HG02870 (cell line): ENCODE data around the gene SENP1.

Source experiments
- ATAC-seq: cut with Tn5 transposase; IDR thresholded peaks from one replicate; pipeline ENCODE4 v1.9.1; 2021; ENCODE audit warnings: mild to moderate bottlenecking, moderate library complexity; ENCODE audit not compliant: unreplicated experiment

SENP1 gene

DNA sequence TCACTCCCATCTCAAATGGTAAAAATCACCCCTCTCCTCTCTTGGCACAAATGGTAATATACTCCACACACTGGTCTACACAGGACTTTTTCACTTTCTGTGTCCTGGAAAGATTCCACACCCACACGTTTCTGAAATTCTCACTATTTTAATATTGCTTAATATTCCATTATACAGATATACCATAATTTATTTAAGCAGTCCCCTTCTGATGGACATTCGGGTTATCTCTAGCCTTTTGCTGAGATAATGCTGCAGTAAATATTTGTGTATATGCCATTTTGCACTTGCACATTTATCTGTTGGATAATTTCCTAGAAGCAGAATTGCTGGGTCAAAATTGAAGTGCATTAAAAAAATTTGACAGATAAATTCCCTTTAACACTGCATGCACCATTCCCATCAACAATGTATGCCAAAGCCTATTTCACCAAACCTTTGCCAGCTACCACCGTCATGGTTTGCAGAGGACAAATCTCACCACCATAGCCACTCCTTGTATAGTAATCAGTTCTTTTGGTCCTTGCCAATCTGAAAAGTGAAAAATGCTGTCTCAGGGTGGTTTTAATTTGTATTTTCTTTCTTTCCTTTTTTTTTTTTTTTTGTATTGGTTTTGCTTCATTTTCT is 86.1 kb downstream of the SENP1 start:
- no peak for ATAC-seq

- no peak for ATAC-seq
Observed at GRCh38 chr12:48018618-48018995, 87.3 kb downstream of the SENP1 start.

DNA sequence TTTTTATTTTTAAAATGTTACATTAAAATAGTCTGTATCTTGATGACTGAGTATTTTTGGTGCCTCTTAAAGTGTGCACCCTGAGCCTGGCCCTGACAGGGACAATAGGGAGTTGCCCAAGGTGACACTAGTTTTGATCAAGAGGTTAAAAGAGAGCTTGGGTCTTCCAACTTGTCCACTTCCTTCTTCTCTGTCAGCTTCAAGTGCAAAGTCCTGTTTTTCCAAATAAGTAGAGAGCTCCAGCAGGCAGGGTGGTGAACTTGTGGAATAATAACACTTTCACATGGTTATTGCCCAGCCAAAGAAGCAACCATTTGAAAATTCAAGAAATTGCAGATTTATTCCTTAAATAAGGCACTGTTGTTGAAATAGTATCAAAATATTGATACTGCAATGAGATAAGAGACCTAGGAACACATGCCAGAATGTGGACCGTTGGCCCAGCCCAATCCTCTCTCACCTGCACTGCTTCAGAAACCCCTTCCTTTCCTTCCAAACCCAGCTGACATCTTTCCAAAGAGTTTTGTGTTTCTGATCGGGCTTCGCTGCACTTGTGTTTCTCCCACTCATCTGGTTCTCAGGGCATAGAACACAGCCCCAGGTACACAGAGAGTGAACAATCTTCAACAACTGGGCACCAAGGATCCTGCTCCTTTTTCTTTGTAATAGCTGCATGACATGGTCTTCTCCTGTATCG is 87.8 kb downstream of the SENP1 start:
- ATAC-seq = no peak

- ATAC-seq = no peak
Observed at GRCh38 chr12:48017496-48017895, 88.4 kb downstream of the SENP1 start.

GRCh38 chr12:48016373-48017020 is 89.4 kb downstream of the SENP1 start:
- no peak for ATAC-seq

GRCh38 chr12:48015954-48016353 is 89.9 kb downstream of the SENP1 start:
- ATAC-seq = no peak

GRCh38 chr12:48015129-48015528 is 90.8 kb downstream of the SENP1 start:
- no peak for ATAC-seq

GRCh38 chr12:48013287-48013686 is 92.6 kb downstream of the SENP1 start:
- no peak for ATAC-seq

- ATAC-seq = no peak
Observed at GRCh38 chr12:48012070-48012469, 93.8 kb downstream of the SENP1 start.

DNA sequence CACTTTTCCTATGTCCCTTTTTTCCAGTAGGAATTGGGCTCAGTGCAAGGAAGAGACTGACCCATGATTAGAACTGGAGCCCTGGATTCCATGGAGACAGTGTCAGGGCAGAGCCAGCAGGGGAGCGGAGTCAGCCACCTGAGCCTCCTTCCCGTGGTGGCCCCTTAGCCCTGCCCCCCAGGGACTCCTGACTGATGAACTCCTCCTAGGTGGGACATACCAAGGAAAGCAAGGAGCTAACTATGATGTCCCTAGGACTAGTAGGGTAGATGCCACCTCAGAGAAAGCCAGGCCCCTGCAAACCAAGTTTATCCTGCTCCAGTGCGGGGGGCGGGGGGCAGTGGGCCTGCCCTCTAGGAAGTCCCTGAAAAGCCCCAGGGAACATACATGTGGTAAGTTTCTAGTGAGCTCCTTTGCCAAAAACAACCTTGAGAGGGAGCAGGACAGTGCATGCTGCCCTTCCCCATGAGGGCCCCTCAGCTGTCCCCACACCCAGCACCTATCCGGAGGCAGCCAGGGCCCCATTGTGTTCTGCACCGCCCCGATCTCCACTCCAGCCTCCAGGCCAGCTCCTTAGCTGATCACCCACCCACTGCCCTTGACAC is 95.4 kb downstream of the SENP1 start:
- ATAC-seq = no peak

GRCh38 chr12:48009471-48009870 is 96.4 kb downstream of the SENP1 start:
- ATAC-seq = no peak

DNA sequence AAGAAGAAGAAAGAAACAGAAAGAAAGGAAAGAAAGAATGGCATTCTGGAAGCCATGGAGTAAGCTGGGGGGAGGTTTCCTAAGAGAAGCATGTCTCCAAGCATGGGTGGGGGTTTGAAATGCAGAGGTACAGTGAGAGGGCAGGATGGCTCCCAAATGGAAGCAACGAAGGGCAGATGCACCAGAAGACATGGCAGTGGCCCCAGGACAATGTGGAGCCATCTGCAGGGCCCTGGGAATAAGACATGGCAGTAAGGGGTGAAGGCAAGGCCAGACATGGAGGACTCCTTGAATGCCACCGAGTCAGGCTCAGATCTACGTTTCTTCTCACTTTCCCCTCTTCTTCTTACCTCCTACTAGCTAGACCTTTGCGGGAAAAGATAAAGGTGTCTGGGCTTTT is 96.9 kb downstream of the SENP1 start:
- no peak for ATAC-seq

DNA sequence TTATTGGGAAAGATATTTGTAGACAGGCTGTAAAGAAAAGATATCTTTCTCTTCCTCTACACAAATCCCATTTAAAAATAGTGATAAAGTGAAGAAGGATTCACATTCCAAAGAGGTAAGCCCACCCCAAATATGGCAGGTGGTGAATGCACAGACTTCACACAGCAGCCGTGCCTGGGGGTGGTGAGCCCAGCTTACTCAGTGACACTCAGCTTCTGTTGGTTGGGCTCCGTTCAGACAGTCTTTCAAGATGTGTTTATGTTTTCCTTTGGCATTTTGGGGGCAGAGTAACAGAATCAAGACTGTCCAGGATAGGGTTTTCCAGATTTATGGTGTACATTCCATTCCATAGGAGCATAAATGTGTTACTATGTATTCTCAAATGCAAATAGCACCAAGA is 97.5 kb downstream of the SENP1 start:
- ATAC-seq = no peak

GRCh38 chr12:48007206-48007605 is 98.7 kb downstream of the SENP1 start:
- ATAC-seq = no peak

GRCh38 chr12:48005750-48006021 is 100.2 kb downstream of the SENP1 start:
- ATAC-seq = no peak

DNA sequence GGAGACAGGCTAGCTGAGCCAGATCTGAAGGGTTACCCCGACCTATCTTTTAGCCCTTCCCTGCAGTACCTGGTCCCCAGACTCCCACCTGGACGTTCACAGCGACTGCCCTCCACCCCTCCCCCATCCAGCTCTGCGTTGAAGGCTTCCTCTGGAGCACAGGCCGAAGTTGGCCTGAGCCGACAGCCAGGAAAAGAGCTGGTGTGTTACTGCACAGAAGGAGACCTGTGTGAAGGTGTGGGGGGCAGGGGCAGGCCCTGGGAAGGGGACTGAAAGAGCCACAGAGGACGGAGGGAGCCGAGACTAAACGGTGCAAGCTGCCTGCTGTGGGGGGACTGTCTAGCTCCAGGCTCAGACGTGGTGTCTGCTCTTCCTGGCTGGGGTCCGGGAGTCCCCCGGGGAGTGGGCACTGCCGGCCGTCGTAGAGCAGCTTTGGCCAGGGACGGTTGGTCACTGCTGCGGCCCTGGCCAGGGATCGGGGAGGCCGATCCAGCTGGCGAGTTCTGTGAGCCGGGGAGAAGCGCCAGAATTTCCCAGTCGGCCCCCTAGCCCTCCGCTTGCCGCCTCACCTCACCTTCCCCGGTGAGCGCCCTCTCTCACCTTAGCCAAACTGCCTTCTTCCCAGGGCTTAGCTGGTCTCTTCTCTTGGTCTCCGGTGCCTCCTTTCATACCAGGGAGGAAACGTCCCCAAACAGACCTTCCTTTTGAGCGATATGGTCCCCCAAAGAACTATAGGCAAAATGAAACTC is 100.7 kb downstream of the SENP1 start:
- no peak for ATAC-seq

DNA sequence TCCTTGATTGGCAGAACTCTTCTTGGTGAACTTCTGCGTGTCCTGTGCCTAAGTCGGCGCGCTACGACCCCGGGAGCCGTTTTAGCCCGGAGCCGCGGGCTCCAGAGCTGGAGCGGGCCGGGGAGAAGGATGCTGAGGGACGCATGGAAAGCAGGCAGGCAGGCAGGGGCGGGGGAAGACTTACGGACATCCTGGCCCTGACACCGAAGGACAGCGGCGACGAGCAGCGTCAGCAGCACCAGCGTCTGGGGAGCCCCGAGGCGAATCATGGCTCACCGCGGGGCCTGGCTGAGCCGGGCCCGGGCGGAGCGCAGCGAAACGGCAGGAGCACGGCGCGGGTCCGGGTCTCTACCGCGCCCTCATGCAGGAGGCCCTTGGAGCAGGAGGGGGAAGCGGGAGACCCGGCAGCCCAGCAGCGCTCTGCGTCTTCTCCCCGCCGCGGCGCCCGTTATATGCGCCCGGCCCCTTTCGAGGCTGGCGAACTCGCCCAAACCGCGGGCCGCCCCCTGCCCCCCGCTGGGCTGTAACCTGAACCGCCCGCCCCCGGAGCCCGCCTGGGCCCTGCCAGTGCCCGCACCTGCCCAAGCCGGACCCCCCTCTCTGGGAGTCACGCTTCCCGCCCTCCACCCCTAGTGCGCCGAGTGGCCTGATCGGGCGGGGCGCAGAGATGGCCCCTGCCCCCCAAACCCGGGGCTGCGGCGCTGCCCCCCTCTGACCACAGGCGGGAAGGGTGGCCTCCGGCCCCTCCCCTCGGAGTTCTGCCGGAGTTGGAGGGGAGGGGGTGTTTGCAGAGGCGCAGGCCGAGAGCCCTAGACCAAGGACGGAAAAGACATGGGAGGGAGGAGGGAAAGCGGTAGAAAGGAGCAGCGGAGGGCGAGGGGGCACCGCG is 101.6 kb downstream of the SENP1 start, which contains the start of gene COL2A1:
TSS of gene COL2A1 (minus strand) at position 424 of the 889 bp plus-strand sequence. CDS start at position 269, 155 bp downstream.
- no peak for ATAC-seq

GRCh38 chr12:48003226-48004052 is 102.4 kb downstream of the SENP1 start:
- ATAC-seq = no peak

DNA sequence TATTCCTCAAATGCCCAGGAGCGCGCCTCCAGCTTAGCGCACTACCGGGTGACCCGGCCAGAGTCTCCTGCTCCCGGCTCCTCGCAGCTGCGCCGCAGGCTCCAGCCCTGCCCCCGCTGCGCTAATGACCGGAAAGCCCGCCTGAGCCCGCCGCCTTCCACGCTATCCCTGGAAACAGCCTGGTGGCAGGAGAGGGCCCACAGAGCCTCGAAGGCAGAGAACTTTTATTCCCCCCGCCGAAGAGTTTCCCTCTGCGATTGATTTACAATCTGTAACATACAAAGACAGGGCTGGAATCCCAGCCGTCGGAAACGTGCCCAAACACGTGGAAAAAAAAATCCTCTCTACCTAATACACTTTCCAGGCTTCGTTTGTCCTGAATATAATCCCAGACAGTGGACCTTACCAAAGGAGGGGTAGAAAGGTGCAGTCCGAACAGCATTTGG is 103.1 kb downstream of the SENP1 start:
- no peak for ATAC-seq

DNA sequence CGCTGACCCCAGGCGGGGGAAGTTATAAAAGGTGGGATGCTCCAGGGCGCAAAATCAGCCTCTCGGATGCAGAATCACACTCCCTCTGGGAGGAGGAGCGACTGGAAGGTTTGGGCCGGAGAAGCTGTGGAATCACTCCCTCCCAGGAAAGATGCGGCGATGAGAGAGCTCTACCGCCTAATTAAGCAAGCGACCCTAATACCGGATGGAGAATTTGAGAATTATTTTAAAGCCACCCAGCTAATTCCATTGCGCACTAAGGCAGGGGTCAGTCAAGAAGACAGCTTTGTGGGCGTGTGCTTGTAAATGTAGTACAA is 103.5 kb downstream of the SENP1 start:
- ATAC-seq = no peak
